WTC11 (cell line): ENCODE measurements around the gene DNM3. TPM values are rescaled to one million over a fixed set of nuclear protein-coding genes. Genes with fewer than 3 reads are reported as not detected.

Experiments used
- ATAC-seq: fragments of 200-7000 bp; cut with Tn5 transposase; 2 replicates; pipeline ENCODE4 v1.10.0; 2021; ENCODE audit warnings: mild to moderate bottlenecking, moderate library complexity
- CTCF ChIA-PET: fragments of 300-600 bp; sonication (Branson Sonifier 250); formaldehyde crosslinking; loops from one replicate; lab custom pipeline; 2021; ENCODE audit warnings: antibody characterized with exemption; lab: Charles Lee
- POLR2A ChIA-PET: fragments of 350-600 bp; sonication (Branson Sonifier 250); formaldehyde crosslinking; loops from one replicate; lab custom pipeline; 2021; ENCODE audit warnings: antibody characterized with exemption; lab: Charles Lee
- DNase-seq: peaks from one replicate; pipeline ENCODE4 v3.0.0; 2021; ENCODE audit warnings: low spot score
- H3K27ac Mint-ChIP-seq: 2 replicates; pipeline ENCODE4 v1.8.0; 2021; ENCODE audit warnings: mixed read lengths
- H3K27me3 Mint-ChIP-seq: 2 replicates; pipeline ENCODE4 v1.8.0; 2021; ENCODE audit warnings: low read depth, mild to moderate bottlenecking, moderate library complexity, mixed read lengths
- H3K36me3 Mint-ChIP-seq: 2 replicates; pipeline ENCODE4 v1.8.0; 2021; ENCODE audit warnings: mixed read lengths
- H3K4me1 Mint-ChIP-seq: 2 replicates; pipeline ENCODE4 v1.8.0; 2022; ENCODE audit warnings: mixed read lengths
- H3K4me3 Mint-ChIP-seq: 2 replicates; pipeline ENCODE4 v1.8.0; 2021; ENCODE audit warnings: mild to moderate bottlenecking, moderate library complexity, mixed read lengths
- H3K9me3 Mint-ChIP-seq: 2 replicates; pipeline ENCODE4 v1.8.0; 2021; ENCODE audit warnings: mixed read lengths
- ATF1 ChIP-seq: sonication (generic); formaldehyde crosslinking; IDR thresholded peaks from 2 replicates; pipeline ENCODE4 v1.8.1; 2023; ENCODE audit warnings: mild to moderate bottlenecking, moderate library complexity, missing genetic modification reagents
- GABPB1 ChIP-seq: sonication (generic); formaldehyde crosslinking; IDR thresholded peaks from 2 replicates; pipeline ENCODE4 v1.8.1; 2023; ENCODE audit warnings: mild to moderate bottlenecking, missing genetic modification reagents
- MXD4 ChIP-seq: fragments of 250-450 bp; sonication (Bioruptor Pico); IDR thresholded peaks from 2 replicates; pipeline ENCODE4 v1.8.0; 2021; ENCODE audit warnings: mild to moderate bottlenecking, moderate library complexity, borderline replicate concordance
- NFYB ChIP-seq: sonication (generic); formaldehyde crosslinking; conservative IDR thresholded peaks from 2 replicates; pipeline ENCODE4 v1.8.0; 2022; ENCODE audit warnings: low read depth, missing genetic modification reagents
- PRRX2 ChIP-seq: fragments of 250-450 bp; sonication (Bioruptor Pico); IDR thresholded peaks from 2 replicates; pipeline ENCODE4 v1.8.0; 2021; ENCODE audit warnings: mild to moderate bottlenecking
- RORB ChIP-seq: fragments of 250-450 bp; sonication (Bioruptor Pico); IDR thresholded peaks from 2 replicates; pipeline ENCODE4 v1.9.0; 2021; ENCODE audit warnings: mild to moderate bottlenecking
- SP1 ChIP-seq: sonication (generic); formaldehyde crosslinking; conservative IDR thresholded peaks from 2 replicates; pipeline ENCODE4 v1.8.1; 2022; ENCODE audit warnings: missing genetic modification reagents
- ZNF219 ChIP-seq: sonication (generic); formaldehyde crosslinking; IDR thresholded peaks from 2 replicates; pipeline ENCODE4 v1.8.0; 2023; ENCODE audit warnings: missing genetic modification reagents, mild to moderate bottlenecking, borderline replicate concordance
- ZNF263 ChIP-seq: sonication (generic); formaldehyde crosslinking; IDR thresholded peaks from 2 replicates; pipeline ENCODE4 v1.8.1; 2022; ENCODE audit warnings: low read depth, mild to moderate bottlenecking, moderate library complexity, missing genetic modification reagents
- ZNF423 ChIP-seq: fragments of 250-450 bp; sonication (Bioruptor Pico); IDR thresholded peaks from 2 replicates; pipeline ENCODE4 v2.1.2; 2022; ENCODE audit warnings: mild to moderate bottlenecking, moderate library complexity
- total RNA-seq: library from RNA; stranded (reverse); gene quantifications from 3 replicates; pipeline ENCODE4 v1.2.3, GENCODE V29; 2021
- TF ChIP-seq, protein P1 (sequence below): fragments of 200-600 bp; IDR thresholded peaks from 2 replicates; pipeline ENCODE4 v1.8.0; 2022; ENCODE audit warnings: antibody characterized with exemption
- TF ChIP-seq, protein P2 (sequence below): sonication (generic); formaldehyde crosslinking; IDR thresholded peaks from 2 replicates; pipeline ENCODE4 v1.8.0; 2023; ENCODE audit warnings: mild to moderate bottlenecking, missing genetic modification reagents
- TF ChIP-seq, protein P3 (sequence below): sonication (generic); formaldehyde crosslinking; IDR thresholded peaks from 2 replicates; pipeline ENCODE4 v1.8.1; 2023; ENCODE audit warnings: mild to moderate bottlenecking, missing genetic modification reagents, moderate library complexity
- TF ChIP-seq, protein P4 (sequence below): fragments of 250-450 bp; sonication (Bioruptor Pico); IDR thresholded peaks from 2 replicates; pipeline ENCODE4 v1.9.0; 2021; ENCODE audit warnings: mild to moderate bottlenecking, borderline replicate concordance
- TF ChIP-seq, protein P5 (sequence below): fragments of 250-450 bp; sonication (Bioruptor Pico); IDR thresholded peaks from 2 replicates; pipeline ENCODE4 v1.9.0; 2021; ENCODE audit warnings: moderate library complexity, mild to moderate bottlenecking, inconsistent platforms, borderline replicate concordance
- TF ChIP-seq, protein P6 (sequence below): sonication (generic); formaldehyde crosslinking; conservative IDR thresholded peaks from 2 replicates; pipeline ENCODE4 v1.8.1; 2022; ENCODE audit warnings: mild to moderate bottlenecking, missing genetic modification reagents
- TF ChIP-seq, protein P7 (sequence below): sonication (generic); formaldehyde crosslinking; IDR thresholded peaks from 2 replicates; pipeline ENCODE4 v1.8.1; 2023; ENCODE audit warnings: mild to moderate bottlenecking, missing genetic modification reagents

DNM3 gene
- total RNA-seq, 1 experiment from 2014 or later = 1.9 TPM

DNA sequence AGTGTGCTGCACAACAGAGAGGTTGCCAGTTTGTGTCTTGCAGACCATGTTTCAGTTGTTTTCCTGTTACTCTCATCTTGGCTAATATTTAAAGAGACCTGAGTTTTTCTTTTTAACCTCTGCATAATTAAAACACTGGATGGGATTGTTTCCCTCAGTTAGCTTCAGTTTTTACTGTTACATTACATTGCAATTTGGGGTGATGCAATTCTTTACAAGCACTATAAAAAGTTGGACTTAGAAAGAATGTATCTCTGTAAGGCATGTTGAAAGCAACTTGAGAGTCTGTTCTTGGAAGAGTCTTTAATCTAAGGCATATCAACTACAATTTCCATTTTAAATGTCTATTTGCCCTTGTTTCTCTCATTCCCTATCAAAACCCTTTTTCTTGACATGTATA is 99.1 kb downstream of the DNM3 start:
- Mint-ChIP-seq H3K27me3 (no peaks in the 10 kb centered on the region), H3K9me3 (no peaks in the 10 kb centered on the region), H3K4me3 (no peak overlapping the region), H3K27ac (no peak overlapping the region), H3K36me3 (no peaks in the 10 kb centered on the region), H3K4me1 (peaks cover 52% of the 10 kb centered on the region)
- ChIA-PET POLR2A (no interaction called here), CTCF (no interaction called here)
- ATAC-seq = no peak
- no peak for TF ChIP-seq RORB (CRISPR knock-in tag)
- TF ChIP-seq, protein P1, sequence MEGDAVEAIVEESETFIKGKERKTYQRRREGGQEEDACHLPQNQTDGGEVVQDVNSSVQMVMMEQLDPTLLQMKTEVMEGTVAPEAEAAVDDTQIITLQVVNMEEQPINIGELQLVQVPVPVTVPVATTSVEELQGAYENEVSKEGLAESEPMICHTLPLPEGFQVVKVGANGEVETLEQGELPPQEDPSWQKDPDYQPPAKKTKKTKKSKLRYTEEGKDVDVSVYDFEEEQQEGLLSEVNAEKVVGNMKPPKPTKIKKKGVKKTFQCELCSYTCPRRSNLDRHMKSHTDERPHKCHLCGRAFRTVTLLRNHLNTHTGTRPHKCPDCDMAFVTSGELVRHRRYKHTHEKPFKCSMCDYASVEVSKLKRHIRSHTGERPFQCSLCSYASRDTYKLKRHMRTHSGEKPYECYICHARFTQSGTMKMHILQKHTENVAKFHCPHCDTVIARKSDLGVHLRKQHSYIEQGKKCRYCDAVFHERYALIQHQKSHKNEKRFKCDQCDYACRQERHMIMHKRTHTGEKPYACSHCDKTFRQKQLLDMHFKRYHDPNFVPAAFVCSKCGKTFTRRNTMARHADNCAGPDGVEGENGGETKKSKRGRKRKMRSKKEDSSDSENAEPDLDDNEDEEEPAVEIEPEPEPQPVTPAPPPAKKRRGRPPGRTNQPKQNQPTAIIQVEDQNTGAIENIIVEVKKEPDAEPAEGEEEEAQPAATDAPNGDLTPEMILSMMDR = no peak
- TF ChIP-seq PRRX2 (CRISPR knock-in tag) = no peak
- no peak for TF ChIP-seq ZNF423 (CRISPR knock-in tag)
- TF ChIP-seq ZNF219 (CRISPR knock-in tag) = no peak
- TF ChIP-seq, protein P2, sequence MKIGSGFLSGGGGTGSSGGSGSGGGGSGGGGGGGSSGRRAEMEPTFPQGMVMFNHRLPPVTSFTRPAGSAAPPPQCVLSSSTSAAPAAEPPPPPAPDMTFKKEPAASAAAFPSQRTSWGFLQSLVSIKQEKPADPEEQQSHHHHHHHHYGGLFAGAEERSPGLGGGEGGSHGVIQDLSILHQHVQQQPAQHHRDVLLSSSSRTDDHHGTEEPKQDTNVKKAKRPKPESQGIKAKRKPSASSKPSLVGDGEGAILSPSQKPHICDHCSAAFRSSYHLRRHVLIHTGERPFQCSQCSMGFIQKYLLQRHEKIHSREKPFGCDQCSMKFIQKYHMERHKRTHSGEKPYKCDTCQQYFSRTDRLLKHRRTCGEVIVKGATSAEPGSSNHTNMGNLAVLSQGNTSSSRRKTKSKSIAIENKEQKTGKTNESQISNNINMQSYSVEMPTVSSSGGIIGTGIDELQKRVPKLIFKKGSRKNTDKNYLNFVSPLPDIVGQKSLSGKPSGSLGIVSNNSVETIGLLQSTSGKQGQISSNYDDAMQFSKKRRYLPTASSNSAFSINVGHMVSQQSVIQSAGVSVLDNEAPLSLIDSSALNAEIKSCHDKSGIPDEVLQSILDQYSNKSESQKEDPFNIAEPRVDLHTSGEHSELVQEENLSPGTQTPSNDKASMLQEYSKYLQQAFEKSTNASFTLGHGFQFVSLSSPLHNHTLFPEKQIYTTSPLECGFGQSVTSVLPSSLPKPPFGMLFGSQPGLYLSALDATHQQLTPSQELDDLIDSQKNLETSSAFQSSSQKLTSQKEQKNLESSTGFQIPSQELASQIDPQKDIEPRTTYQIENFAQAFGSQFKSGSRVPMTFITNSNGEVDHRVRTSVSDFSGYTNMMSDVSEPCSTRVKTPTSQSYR (CRISPR knock-in tag) = no peak
- DNase-seq = no peak

DNA sequence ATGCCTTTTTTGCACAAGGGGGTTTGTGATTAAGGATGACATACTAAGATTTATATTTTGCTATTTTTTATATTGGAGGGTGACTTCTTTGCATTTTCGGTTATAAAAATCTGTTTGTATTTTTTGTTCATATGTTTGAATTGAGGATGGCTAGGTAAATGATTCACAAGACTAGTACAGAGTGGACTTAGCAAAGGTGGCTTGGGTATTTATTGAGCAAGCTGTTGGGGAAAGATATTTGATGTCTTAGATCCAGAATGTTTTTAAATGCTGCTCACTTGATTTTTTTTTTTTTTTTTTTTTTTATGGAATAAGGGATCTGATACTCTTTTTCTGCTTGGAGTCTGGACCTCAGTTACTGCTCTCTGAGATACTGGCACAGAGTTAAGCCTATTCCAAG is 100.6 kb downstream of the DNM3 start:
- no peak for DNase-seq
- Mint-ChIP-seq H3K9me3 (peaks cover 3% of the 10 kb centered on the region; the same call in 1 of the 2 replicates), H3K27me3 (no peaks in the 10 kb centered on the region), H3K27ac (no peak overlapping the region), H3K36me3 (no peaks in the 10 kb centered on the region), H3K4me3 (no peak overlapping the region), H3K4me1 (peaks cover 65% of the 10 kb centered on the region)
- ATAC-seq = no peak
- no peak for TF ChIP-seq NFYB (CRISPR knock-in tag)
- no peak for TF ChIP-seq ZNF423 (CRISPR knock-in tag)
- no peak for TF ChIP-seq ZNF263
- no peak for TF ChIP-seq GABPB1 (CRISPR knock-in tag)
- CTCF ChIA-PET = interaction anchor here (1.4 kb wide), 1 partner anchor 13 kb away, joined by 4 read pairs; no protein-coding TSS in a partner anchor
- POLR2A ChIA-PET = no interaction called here

DNA sequence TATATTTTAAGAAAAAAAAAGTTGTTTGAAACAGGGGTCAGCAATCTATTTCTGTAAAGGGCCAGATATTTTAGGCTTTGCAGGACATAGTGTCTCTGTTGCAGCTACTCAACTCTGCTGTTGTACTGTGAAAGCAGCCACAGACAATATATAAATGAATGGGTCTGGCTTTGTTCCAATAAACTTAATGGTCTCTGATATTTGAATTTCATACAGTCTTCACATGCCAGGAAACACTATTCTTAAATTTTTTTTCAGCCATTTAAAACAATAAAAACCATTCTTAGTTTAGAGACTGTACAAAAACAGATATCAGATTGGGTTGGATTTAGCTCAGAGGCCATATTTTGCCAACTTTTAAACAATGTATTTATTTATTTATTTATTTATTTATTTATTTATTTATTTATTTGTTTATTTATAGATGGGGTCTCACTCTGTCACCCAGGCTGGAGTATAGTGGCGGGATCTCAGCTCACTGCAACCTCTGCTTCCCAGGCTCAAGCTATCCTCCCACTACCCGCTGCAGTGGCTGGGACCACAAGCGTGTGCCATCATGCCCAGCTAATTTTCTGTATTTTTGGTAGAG is 102.8 kb downstream of the DNM3 start:
- H3K27ac Mint-ChIP-seq = no peak overlapping the region
- ChIA-PET CTCF (interaction anchor here (0.9 kb wide), 1 partner anchor 15 kb away, joined by 3 read pairs; no protein-coding TSS in a partner anchor), POLR2A (no interaction called here)
- ATAC-seq (no peak), DNase-seq (no peak)
- peaks cover 3% of the 10 kb centered on the region; the same call in 1 of the 2 replicates for H3K9me3 Mint-ChIP-seq
- H3K4me3 Mint-ChIP-seq = no peak overlapping the region
- H3K36me3 Mint-ChIP-seq = peaks cover under 1% of the 10 kb centered on the region
- no peaks in the 10 kb centered on the region for H3K27me3 Mint-ChIP-seq
- peaks cover 69% of the 10 kb centered on the region for H3K4me1 Mint-ChIP-seq
- TF ChIP-seq, protein P3, sequence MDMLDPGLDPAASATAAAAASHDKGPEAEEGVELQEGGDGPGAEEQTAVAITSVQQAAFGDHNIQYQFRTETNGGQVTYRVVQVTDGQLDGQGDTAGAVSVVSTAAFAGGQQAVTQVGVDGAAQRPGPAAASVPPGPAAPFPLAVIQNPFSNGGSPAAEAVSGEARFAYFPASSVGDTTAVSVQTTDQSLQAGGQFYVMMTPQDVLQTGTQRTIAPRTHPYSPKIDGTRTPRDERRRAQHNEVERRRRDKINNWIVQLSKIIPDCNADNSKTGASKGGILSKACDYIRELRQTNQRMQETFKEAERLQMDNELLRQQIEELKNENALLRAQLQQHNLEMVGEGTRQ (CRISPR knock-in tag) = no peak
- no peak for TF ChIP-seq ZNF423 (CRISPR knock-in tag)
- TF ChIP-seq, protein P4, sequence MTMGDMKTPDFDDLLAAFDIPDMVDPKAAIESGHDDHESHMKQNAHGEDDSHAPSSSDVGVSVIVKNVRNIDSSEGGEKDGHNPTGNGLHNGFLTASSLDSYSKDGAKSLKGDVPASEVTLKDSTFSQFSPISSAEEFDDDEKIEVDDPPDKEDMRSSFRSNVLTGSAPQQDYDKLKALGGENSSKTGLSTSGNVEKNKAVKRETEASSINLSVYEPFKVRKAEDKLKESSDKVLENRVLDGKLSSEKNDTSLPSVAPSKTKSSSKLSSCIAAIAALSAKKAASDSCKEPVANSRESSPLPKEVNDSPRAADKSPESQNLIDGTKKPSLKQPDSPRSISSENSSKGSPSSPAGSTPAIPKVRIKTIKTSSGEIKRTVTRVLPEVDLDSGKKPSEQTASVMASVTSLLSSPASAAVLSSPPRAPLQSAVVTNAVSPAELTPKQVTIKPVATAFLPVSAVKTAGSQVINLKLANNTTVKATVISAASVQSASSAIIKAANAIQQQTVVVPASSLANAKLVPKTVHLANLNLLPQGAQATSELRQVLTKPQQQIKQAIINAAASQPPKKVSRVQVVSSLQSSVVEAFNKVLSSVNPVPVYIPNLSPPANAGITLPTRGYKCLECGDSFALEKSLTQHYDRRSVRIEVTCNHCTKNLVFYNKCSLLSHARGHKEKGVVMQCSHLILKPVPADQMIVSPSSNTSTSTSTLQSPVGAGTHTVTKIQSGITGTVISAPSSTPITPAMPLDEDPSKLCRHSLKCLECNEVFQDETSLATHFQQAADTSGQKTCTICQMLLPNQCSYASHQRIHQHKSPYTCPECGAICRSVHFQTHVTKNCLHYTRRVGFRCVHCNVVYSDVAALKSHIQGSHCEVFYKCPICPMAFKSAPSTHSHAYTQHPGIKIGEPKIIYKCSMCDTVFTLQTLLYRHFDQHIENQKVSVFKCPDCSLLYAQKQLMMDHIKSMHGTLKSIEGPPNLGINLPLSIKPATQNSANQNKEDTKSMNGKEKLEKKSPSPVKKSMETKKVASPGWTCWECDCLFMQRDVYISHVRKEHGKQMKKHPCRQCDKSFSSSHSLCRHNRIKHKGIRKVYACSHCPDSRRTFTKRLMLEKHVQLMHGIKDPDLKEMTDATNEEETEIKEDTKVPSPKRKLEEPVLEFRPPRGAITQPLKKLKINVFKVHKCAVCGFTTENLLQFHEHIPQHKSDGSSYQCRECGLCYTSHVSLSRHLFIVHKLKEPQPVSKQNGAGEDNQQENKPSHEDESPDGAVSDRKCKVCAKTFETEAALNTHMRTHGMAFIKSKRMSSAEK (CRISPR knock-in tag) = no peak
- no peak for TF ChIP-seq ZNF219 (CRISPR knock-in tag)
- no peak for TF ChIP-seq SP1 (CRISPR knock-in tag)
- TF ChIP-seq ATF1 (CRISPR knock-in tag) = no peak
- TF ChIP-seq, protein P5, sequence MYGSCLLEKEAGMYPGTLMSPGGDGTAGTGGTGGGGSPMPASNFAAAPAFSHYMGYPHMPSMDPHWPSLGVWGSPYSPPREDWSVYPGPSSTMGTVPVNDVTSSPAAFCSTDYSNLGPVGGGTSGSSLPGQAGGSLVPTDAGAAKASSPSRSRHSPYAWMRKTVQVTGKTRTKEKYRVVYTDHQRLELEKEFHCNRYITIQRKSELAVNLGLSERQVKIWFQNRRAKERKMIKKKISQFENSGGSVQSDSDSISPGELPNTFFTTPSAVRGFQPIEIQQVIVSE (CRISPR knock-in tag) = no peak
- TF ChIP-seq MXD4 (CRISPR knock-in tag) = no peak
- TF ChIP-seq, protein P6, sequence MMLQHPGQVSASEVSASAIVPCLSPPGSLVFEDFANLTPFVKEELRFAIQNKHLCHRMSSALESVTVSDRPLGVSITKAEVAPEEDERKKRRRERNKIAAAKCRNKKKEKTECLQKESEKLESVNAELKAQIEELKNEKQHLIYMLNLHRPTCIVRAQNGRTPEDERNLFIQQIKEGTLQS = no peak
- TF ChIP-seq, protein P7, sequence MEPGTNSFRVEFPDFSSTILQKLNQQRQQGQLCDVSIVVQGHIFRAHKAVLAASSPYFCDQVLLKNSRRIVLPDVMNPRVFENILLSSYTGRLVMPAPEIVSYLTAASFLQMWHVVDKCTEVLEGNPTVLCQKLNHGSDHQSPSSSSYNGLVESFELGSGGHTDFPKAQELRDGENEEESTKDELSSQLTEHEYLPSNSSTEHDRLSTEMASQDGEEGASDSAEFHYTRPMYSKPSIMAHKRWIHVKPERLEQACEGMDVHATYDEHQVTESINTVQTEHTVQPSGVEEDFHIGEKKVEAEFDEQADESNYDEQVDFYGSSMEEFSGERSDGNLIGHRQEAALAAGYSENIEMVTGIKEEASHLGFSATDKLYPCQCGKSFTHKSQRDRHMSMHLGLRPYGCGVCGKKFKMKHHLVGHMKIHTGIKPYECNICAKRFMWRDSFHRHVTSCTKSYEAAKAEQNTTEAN = no peak
